OCI-LY1 (cell line): Measurements from ENCODE around the gene EVA1B.

Experiments used
- H2AFZ ChIP-seq: fragments of 200-600 bp; sonication (generic), shearing (Covaris generic); 2 replicates; pipeline ENCODE4 v1.6.0; 2014; ENCODE audit warnings: antibody characterized with exemption, mild to moderate bottlenecking, low read length
- H3F3A ChIP-seq: fragments of 200-600 bp; sonication (generic), shearing (Covaris generic); 2 replicates; pipeline ENCODE4 v1.6.0; 2014; ENCODE audit warnings: mild to moderate bottlenecking, antibody characterized with exemption, low read length, moderate library complexity; ENCODE audit not compliant: insufficient read depth
- H3K27ac ChIP-seq: fragments of 200-600 bp; sonication (generic); 2 replicates; pipeline ENCODE4 v1.5.1; 2014; ENCODE audit warnings: low read length, mixed run types, mild to moderate bottlenecking, low read depth; ENCODE audit not compliant: poor library complexity, severe bottlenecking
- H3K27me3 ChIP-seq: fragments of 200-600 bp; sonication (generic); 2 replicates; pipeline ENCODE4 v1.6.0; 2014; ENCODE audit warnings: antibody characterized with exemption, mild to moderate bottlenecking, low read length, moderate library complexity; ENCODE audit not compliant: insufficient read depth
- H3K36me3 ChIP-seq: fragments of 200-600 bp; sonication (generic); 2 replicates; pipeline ENCODE4 v1.6.1; 2014; ENCODE audit warnings: mild to moderate bottlenecking, antibody characterized with exemption, low read length, moderate library complexity, mixed read lengths; ENCODE audit not compliant: insufficient read depth
- H3K4me1 ChIP-seq: fragments of 200-600 bp; sonication (generic); 2 replicates; pipeline ENCODE4 v1.5.1; 2014; ENCODE audit warnings: mild to moderate bottlenecking, low read length, moderate library complexity; ENCODE audit not compliant: insufficient read depth, severe bottlenecking
- H3K4me2 ChIP-seq: fragments of 200-600 bp; sonication (generic), shearing (Covaris generic); 2 replicates; pipeline ENCODE4 v1.6.1; 2014; ENCODE audit warnings: low read length
- H3K4me3 ChIP-seq: fragments of 200-600 bp; sonication (generic); 2 replicates; pipeline ENCODE4 v1.5.1; 2014; ENCODE audit warnings: low read length, low read depth, mild to moderate bottlenecking, mixed read lengths; ENCODE audit not compliant: poor library complexity, severe bottlenecking
- H3K79me2 ChIP-seq: fragments of 200-600 bp; shearing (Covaris generic); 2 replicates; pipeline ENCODE4 v1.6.1; 2016; ENCODE audit warnings: mixed run types, low read length, mixed read lengths; ENCODE audit not compliant: insufficient read depth
- H3K9ac ChIP-seq: fragments of 200-600 bp; sonication (generic), shearing (Covaris generic); 2 replicates; pipeline ENCODE4 v1.6.1; 2014; ENCODE audit warnings: mild to moderate bottlenecking, low read length, mixed read lengths
- H3K9me2 ChIP-seq: fragments of 200-600 bp; sonication (generic), shearing (Covaris generic); 2 replicates; pipeline ENCODE4 v1.6.1; 2014; ENCODE audit warnings: low read depth, mild to moderate bottlenecking, low read length, mixed read lengths
- H3K9me3 ChIP-seq: fragments of 200-600 bp; shearing (Covaris generic); 2 replicates; pipeline ENCODE4 v1.6.1; 2014; ENCODE audit warnings: low read length, mixed read lengths
- H4K20me1 ChIP-seq: fragments of 200-600 bp; sonication (generic), shearing (Covaris generic); 2 replicates; pipeline ENCODE4 v1.6.0; 2016; ENCODE audit warnings: mild to moderate bottlenecking, low read length; ENCODE audit not compliant: insufficient read depth
- EZH2 ChIP-seq: fragments of 200-600 bp; sonication (generic), shearing (Covaris generic); IDR thresholded peaks from 2 replicates; pipeline ENCODE4 v1.8.0; 2017; ENCODE audit warnings: borderline replicate concordance, mixed run types, mild to moderate bottlenecking, antibody characterized with exemption, low read length, moderate library complexity, mixed read lengths
- TF ChIP-seq, protein P1 (sequence below): fragments of 200-600 bp; sonication (generic), shearing (Covaris generic); IDR thresholded peaks from 2 replicates; pipeline ENCODE4 v1.5.1; 2017; ENCODE audit warnings: mild to moderate bottlenecking, antibody characterized with exemption, low read length, moderate library complexity, mixed read lengths

Gene EVA1B

DNA sequence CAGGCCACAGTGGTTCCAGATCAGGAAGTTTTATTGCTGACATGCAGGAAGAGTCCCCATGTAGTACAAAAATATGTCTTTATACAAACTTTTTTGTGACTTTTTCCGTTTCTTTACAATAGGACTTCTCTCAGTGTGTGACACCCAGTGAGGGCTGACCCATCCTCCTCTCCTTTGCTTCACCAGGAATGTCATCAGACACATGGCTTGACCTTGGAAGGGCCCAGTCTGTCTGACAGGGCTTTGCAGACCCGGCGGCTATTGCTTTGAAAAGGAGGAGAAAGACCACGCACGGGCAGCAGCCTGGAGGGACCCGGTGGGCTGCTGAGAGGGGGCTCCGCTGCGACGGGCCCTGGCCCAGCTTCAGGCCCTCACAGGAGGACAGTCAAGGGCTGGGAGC lies 16.2 kb upstream of the EVA1B start:
- Histone ChIP-seq H3K4me2 (no peak overlapping the region), H3K27me3 (no peaks in the 10 kb centered on the region), H3K4me3 (no peak overlapping the region), H3F3A (no peaks in the 10 kb centered on the region), H3K9ac (no peak overlapping the region), H3K79me2 (no peaks in the 10 kb centered on the region), H3K27ac (no peak overlapping the region), H3K9me2 (no peaks in the 10 kb centered on the region), H3K36me3 (peaks cover 39% of the 10 kb centered on the region), H2AFZ (no peak overlapping the region), H3K9me3 (no peaks in the 10 kb centered on the region), H3K4me1 (peaks cover 6% of the 10 kb centered on the region), H4K20me1 (no peaks in the 10 kb centered on the region)
- TF ChIP-seq, protein P1, sequence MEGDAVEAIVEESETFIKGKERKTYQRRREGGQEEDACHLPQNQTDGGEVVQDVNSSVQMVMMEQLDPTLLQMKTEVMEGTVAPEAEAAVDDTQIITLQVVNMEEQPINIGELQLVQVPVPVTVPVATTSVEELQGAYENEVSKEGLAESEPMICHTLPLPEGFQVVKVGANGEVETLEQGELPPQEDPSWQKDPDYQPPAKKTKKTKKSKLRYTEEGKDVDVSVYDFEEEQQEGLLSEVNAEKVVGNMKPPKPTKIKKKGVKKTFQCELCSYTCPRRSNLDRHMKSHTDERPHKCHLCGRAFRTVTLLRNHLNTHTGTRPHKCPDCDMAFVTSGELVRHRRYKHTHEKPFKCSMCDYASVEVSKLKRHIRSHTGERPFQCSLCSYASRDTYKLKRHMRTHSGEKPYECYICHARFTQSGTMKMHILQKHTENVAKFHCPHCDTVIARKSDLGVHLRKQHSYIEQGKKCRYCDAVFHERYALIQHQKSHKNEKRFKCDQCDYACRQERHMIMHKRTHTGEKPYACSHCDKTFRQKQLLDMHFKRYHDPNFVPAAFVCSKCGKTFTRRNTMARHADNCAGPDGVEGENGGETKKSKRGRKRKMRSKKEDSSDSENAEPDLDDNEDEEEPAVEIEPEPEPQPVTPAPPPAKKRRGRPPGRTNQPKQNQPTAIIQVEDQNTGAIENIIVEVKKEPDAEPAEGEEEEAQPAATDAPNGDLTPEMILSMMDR: no peak

DNA sequence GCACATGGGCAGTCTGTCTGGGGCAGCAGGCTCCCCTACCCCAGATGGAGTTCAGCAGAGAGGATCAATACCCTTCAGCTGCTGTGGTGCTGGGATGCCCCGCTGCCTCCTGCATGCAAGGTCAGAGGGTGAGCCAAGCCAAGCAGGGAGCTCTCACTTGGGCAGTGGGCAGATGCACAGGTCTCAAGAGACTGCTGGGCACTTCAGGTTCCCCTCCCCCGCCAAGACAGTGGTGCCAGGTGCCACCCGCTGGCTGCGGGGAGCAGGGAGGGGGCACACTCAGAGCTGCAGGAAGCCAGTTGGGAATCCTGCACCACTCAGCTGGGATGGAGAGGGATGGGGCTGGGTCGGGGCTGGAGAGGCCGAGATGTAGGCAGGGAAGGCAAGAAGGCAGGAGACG lies 15.8 kb upstream of the EVA1B start:
- H3K36me3 ChIP-seq: peaks cover 39% of the 10 kb centered on the region
- H4K20me1 ChIP-seq: no peaks in the 10 kb centered on the region
- no peaks in the 10 kb centered on the region for H3K79me2 ChIP-seq
- no peak overlapping the region for H3K4me3 ChIP-seq
- no peaks in the 10 kb centered on the region for H3K9me3 ChIP-seq
- no peaks in the 10 kb centered on the region for H3K9me2 ChIP-seq
- no peaks in the 10 kb centered on the region for H3F3A ChIP-seq
- no peaks in the 10 kb centered on the region for H3K27me3 ChIP-seq
- no peak overlapping the region for H2AFZ ChIP-seq
- H3K4me2 ChIP-seq: no peak overlapping the region
- no peak overlapping the region for H3K27ac ChIP-seq
- H3K9ac ChIP-seq: no peak overlapping the region
- peaks cover 6% of the 10 kb centered on the region for H3K4me1 ChIP-seq
- TF ChIP-seq EZH2: no peak
- TF ChIP-seq, protein P1: no peak

DNA sequence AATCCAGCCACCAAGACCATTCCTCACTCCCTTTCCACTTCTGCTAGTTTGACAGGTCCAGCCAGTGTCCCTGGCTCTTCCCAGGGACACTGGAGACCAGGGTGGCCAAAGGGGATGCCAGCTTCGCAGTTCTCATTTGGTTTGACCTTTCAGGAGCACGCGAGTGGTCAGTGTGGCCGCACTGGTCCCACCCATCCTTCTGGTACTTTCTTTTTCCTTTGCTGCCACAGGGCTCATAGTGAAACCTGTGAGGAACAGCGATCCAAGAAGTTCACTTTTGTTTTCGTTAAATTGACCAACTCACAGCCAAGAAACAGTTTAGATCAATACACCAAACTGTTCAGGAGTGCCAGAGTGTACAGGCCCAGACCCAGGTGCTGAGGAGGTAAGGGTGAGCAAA lies 14.4 kb upstream of the EVA1B start:
- Histone ChIP-seq H2AFZ (no peak overlapping the region), H3K79me2 (no peaks in the 10 kb centered on the region), H4K20me1 (no peaks in the 10 kb centered on the region), H3K9me3 (no peaks in the 10 kb centered on the region), H3K9ac (no peak overlapping the region), H3F3A (no peaks in the 10 kb centered on the region), H3K36me3 (peaks cover 26% of the 10 kb centered on the region), H3K27ac (no peak overlapping the region), H3K4me2 (no peak overlapping the region), H3K27me3 (no peaks in the 10 kb centered on the region), H3K4me3 (no peak overlapping the region), H3K9me2 (no peaks in the 10 kb centered on the region), H3K4me1 (peaks cover 6% of the 10 kb centered on the region)
- TF ChIP-seq, protein P1: no peak
- TF ChIP-seq EZH2: no peak
